AG04450 (cell line): ENCODE data around the gene FREM1. TPM values are rescaled to one million over a fixed set of nuclear protein-coding genes. Genes with fewer than 3 reads are reported as not detected.

ENCODE experiments used
- CTCF ChIA-PET: fragments of 300-600, 350-600 bp; formaldehyde crosslinking; extraction: SDS; loops from one replicate; lab custom pipeline; 2022; ENCODE audit warnings: antibody characterized with exemption, inconsistent platforms; lab: Charles Lee
- POLR2A ChIA-PET: fragments of 350-600 bp; formaldehyde crosslinking; extraction: SDS; loops from one replicate; lab custom pipeline; 2021; ENCODE audit warnings: antibody characterized with exemption, inconsistent platforms; lab: Yijun Ruan, JAX
- DNase-seq: peaks from one replicate; pipeline ENCODE4 v3.0.0-alpha.2; 2011; ENCODE audit warnings: low read depth, low spot score
- H3K27ac ChIP-seq: one replicate; pipeline ENCODE4 v1.5.1; 2012; ENCODE audit warnings: low read depth, low read length, control low read depth
- H3K27me3 ChIP-seq: one replicate; pipeline ENCODE4 v1.6.0; 2012; ENCODE audit warnings: low read length; ENCODE audit not compliant: control insufficient read depth, insufficient read depth
- H3K4me3 ChIP-seq: 2 replicates; pipeline ENCODE4 v1.5.1; 2011; ENCODE audit warnings: mild to moderate bottlenecking, low read depth, low read length, control low read depth
- H3K9me3 ChIP-seq: 2 replicates; pipeline ENCODE4 v1.5.1; 2012; ENCODE audit warnings: low read length; ENCODE audit not compliant: control insufficient read depth, insufficient read depth
- polyA plus RNA-seq: library from polyadenylated mRNA; depleted of rRNA; stranded (reverse); fragments of >200 nt; gene quantifications from 2 replicates; pipeline ENCODE4 v1.2.3, GENCODE V29; 2011
- TF ChIP-seq, protein P1 (sequence below): IDR thresholded peaks from 2 replicates; pipeline ENCODE4 v1.5.1; 2011; ENCODE audit warnings: low read depth, low read length, control low read depth, inconsistent platforms

The FREM1 gene
- polyA plus RNA-seq, 1 experiment = not detected

DNA sequence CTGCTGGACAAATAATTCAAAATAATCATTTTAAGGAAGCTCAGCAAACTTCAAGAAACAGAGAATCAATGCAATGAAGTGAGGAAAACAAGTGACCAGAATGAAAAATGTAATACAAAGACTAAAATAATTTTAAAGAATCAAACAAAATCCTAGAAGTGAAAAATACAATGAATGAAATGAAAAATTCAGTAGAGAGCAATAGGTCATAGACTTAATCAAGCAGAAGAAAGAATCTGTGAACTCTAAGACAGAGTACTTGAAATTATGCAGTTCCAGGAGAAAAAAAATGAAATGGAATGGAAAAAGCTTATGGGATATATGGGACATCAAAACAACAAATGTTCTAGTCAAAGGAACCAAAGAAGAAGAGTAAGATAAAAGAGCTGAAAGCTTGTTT lies 205.1 kb downstream of the FREM1 start:
- DNase-seq = no peak
- Histone ChIP-seq H3K9me3 (peaks cover 3% of the 10 kb centered on the region), H3K4me3 (no peak overlapping the region), H3K27ac (no peak overlapping the region), H3K27me3 (peaks cover 4% of the 10 kb centered on the region)
- TF ChIP-seq, protein P1, sequence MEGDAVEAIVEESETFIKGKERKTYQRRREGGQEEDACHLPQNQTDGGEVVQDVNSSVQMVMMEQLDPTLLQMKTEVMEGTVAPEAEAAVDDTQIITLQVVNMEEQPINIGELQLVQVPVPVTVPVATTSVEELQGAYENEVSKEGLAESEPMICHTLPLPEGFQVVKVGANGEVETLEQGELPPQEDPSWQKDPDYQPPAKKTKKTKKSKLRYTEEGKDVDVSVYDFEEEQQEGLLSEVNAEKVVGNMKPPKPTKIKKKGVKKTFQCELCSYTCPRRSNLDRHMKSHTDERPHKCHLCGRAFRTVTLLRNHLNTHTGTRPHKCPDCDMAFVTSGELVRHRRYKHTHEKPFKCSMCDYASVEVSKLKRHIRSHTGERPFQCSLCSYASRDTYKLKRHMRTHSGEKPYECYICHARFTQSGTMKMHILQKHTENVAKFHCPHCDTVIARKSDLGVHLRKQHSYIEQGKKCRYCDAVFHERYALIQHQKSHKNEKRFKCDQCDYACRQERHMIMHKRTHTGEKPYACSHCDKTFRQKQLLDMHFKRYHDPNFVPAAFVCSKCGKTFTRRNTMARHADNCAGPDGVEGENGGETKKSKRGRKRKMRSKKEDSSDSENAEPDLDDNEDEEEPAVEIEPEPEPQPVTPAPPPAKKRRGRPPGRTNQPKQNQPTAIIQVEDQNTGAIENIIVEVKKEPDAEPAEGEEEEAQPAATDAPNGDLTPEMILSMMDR = no peak
- ChIA-PET POLR2A (no interaction called here), CTCF (interaction anchor here (1.2 to 1.6 kb wide), 2 partner anchors 43 to 64 kb away, joined by 4 to 5 read pairs; no protein-coding TSS in a partner anchor)

DNA sequence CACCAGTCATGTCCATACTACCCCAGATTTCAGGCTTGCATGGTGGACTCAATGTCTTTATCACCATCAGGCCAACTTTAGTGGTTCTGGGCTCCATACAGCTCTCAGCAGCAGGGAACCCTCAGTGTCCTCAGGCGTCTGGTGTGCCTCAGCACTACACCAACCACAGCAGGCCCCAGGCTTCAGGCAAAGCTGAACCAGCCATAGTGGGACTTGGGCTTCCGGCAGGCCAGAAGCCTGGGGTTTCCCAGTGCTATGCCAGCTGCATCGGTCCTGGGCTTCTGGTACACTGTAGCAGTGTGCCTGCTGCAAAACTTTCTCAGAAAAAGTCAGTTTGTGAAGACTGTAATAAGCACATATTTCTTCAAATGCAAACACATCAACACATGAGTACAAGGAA lies 205.9 kb downstream of the FREM1 start:
- ChIA-PET POLR2A (no interaction called here), CTCF (interaction anchor here (0.6 to 1.6 kb wide), 2 partner anchors 65 to 343 kb away, joined by 3 to 4 read pairs; no protein-coding TSS in a partner anchor)
- Histone ChIP-seq H3K27me3 (peaks cover 4% of the 10 kb centered on the region), H3K4me3 (no peak overlapping the region), H3K9me3 (peaks cover 3% of the 10 kb centered on the region), H3K27ac (no peak overlapping the region)
- no peak for DNase-seq
- TF ChIP-seq, protein P1 = no peak

DNA sequence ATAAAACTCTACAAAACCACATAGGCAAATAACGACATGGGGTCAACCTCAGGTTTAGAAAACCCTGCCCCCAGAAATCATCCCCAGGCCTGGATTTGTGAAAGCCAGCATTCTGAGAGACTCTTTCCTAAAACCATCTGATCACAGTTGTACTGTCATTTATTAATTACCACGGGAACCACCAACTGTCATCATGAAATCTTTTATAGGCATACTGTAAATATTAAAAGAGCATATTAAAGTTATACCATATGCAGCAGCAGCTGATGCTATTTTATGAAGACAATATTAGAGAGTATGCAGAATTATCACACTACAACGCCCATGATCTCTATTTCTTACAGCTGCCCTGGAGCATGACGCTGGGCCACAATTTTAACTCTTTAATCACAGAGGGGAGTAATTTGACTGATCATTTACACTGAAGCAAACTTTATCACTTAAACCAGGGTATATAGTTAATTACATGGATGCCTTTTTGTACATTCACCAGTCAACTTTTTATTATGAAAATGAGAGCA lies 208.0 kb downstream of the FREM1 start:
- CTCF ChIA-PET = no interaction called here
- TF ChIP-seq, protein P1 = no peak
- no peak for DNase-seq
- H3K9me3 ChIP-seq = peaks cover 3% of the 10 kb centered on the region
- peaks cover 4% of the 10 kb centered on the region for H3K27me3 ChIP-seq
- no peak overlapping the region for H3K27ac ChIP-seq
- H3K4me3 ChIP-seq = no peak overlapping the region
- POLR2A ChIA-PET = no interaction called here

DNA sequence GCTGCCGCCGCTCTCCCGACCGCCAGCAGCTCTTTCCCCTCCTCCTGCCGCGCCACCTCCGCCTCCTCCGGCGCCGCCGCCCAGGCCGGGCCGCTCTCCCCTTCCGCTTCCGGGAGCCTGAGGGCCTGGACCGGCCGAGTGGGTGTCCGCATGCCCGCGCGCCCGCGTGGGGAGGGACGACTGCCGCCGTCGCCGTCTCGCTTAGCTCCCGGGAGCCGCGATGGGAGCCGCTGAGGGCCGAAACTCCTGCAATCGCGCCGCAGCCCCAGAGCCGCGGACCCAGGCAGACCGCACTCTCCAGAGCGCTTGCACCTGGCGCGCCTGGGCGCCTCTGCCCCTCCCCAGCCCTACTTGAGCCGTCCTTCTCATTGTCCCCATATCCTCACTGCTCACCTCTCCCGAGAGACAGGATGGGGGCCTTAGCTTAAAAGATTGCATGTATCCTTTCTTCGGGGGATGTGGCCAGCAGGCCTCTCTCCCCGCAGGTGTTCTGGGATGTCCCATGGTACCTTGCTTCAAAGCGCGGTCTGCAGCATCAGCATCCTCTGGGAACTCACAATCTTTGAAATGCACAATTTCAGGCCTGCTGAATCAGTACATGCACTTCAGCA lies 216.9 kb downstream of the FREM1 start, which contains the start of gene ZDHHC21:
ZDHHC21 (minus strand) TSS at position 182 of the 611 bp plus-strand sequence. CDS start 19,092 bp downstream, outside the sequence.
- DNase-seq = no peak
- Histone ChIP-seq H3K27me3 (peaks cover 6% of the 10 kb centered on the region), H3K9me3 (no peaks in the 10 kb centered on the region; the same call in 1 of the 2 replicates), H3K4me3 (peak within 1 kb of the TSS; percentile 85), H3K27ac (no peak within 1 kb of the TSS)
- ChIA-PET POLR2A (interaction anchor here (0.6 kb wide), 1 partner anchor 62 kb away, joined by 6 read pairs; no protein-coding TSS in a partner anchor), CTCF (interaction anchor here (0.6 to 1.3 kb wide), 3 partner anchors 32 to 1604 kb away, joined by 3 to 7 read pairs (median 7); no protein-coding TSS in a partner anchor)
- TF ChIP-seq, protein P1 = no peak
